Upper lobe of left lung (tissue), 6 donors: ENCODE results near the gene SMYD3. TPM values are rescaled to one million over a fixed set of nuclear protein-coding genes. Genes with fewer than 3 reads are reported as not detected.

Source experiments
- ATAC-seq, 2 donors: fragments of 200-7000 bp; cut with Tn5 transposase; one replicate each; pipeline ENCODE4 v1.9.1; 2022; ENCODE audit warnings: mild to moderate bottlenecking in 2 of 2, moderate library complexity in 2 of 2; ENCODE audit not compliant: low FRiP score in 2 of 2
- DNase-seq, 2 donors: peaks; one replicate each; pipeline ENCODE4 v3.0.0-alpha.2; 2019 to 2020
- H3K27ac ChIP-seq, 4 donors: fragments of 200-600 bp; sonication (generic); one replicate each; pipeline ENCODE4 v1.5.1; 2016 to 2019
- H3K27me3 ChIP-seq, 4 donors: fragments of 200-600 bp; sonication (generic); one replicate each; pipeline ENCODE4 v1.5.1; 2017 to 2019
- H3K36me3 ChIP-seq, 4 donors: fragments of 200-600 bp; sonication (generic); one replicate each; pipeline ENCODE4 v1.5.1; 2016 to 2019
- H3K4me1 ChIP-seq, 4 donors: fragments of 200-600 bp; sonication (generic); one replicate each; pipeline ENCODE4 v1.5.1; 2018 to 2019
- H3K4me3 ChIP-seq, 4 donors: fragments of 200-600 bp; sonication (generic); one replicate each; pipeline ENCODE4 v1.5.1; 2017 to 2019; ENCODE audit warnings: mild to moderate bottlenecking in 2 of 4, moderate library complexity in 1 of 4
- H3K9me3 ChIP-seq, 4 donors: fragments of 200-600 bp; sonication (generic); one replicate each; pipeline ENCODE4 v1.5.1; 2018 to 2019
- EP300 ChIP-seq, 4 donors: sonication (generic); formaldehyde crosslinking; IDR thresholded peaks; one replicate each; pipeline ENCODE4 v1.5.1; 2017; ENCODE audit warnings: antibody characterized with exemption in 4 of 4, control low read depth in 2 of 4
- POLR2A ChIP-seq, 4 donors: fragments of 450-650 bp; IDR thresholded peaks; one replicate each; pipeline ENCODE4 v1.5.1; 2016 to 2017; ENCODE audit warnings: antibody characterized with exemption in 4 of 4, mild to moderate bottlenecking in 2 of 4
- POLR2AphosphoS5 ChIP-seq, 2 donors: sonication (generic); formaldehyde crosslinking; IDR thresholded peaks; one replicate each; pipeline ENCODE4 v1.5.1; 2017; ENCODE audit warnings: antibody characterized with exemption in 2 of 2
- WGBS, 2 donors: methylation state at CpG; one replicate each; pipeline ENCODE4 v1.1.5; 2017 to 2018; 5-methylcytosine and 5-hydroxymethylcytosine counted together
- total RNA-seq, 6 donors: library from RNA; depleted of rRNA in 4 of 6; stranded (reverse); fragments of >200 nt in 4 of 6; gene quantifications; one replicate each; pipeline versions ENCODE4 v1.1.0 to v1.2.1, GENCODE V29; 2016 to 2021
- TF ChIP-seq, protein P1 (sequence below), 6 experiments: fragments of 450-650 bp in 4 of 6; fragments of 200-600 bp in 2 of 6; sonication (generic) in 2 of 6; IDR thresholded peaks; one replicate each; pipeline ENCODE4 v1.5.1; 2016 to 2019; ENCODE audit warnings: antibody characterized with exemption in 6 of 6
- donor health status: DM: no; HTN: no; CAD: no; lungs with moderate emphysema.
- donor health status: DM: no; HTN: yes; CAD: no; lungs with severe emphysema.

SMYD3 gene
- total RNA-seq, 6 donors from 2014 or later = 22.7 to 109 (median 34.0) TPM

DNA sequence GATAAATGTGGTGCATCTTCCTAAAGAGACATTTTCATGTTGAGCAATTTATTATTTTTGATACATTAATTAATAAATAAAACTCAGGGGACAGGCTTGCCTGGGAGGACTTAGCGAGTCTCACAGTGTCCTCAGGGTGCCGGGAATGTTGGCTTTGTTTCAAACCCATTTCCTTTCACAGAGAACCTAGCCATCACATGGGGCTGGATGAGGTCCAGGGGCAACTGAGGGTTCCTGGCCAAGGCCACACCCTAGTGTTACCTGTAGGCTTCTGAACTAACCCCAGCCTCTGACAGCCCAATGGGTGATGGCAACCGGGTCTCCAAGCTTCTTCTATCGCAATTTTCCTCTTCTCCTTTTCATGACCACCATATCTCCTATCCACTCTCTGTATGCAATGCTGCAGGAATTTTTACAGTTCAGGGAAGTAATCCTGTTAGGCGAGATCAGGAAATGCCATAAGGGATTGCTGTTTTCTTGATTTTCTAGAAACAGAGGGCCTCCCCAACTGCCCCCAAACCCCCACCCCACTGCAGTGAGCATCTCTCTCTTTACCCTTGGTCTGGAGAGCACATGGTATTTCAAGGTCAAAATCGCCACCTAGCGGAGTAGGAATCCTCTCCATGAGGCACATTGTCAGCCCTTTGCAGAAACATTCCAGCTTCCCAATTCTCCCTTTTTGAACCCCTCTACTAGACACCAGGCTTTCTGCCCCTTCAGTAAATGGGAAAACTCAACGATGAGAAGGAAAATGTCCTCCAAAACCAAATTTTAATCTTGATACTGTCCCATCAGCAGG lies 22.1 kb upstream of the SMYD3 start:
- no peaks in the 10 kb centered on the region for H3K27me3 ChIP-seq
- ATAC-seq (no peak), DNase-seq (peak in 1 of 2 donors; percentile 40)
- H3K4me1 ChIP-seq = peaks cover 0 to 13% (median 4%) of the 10 kb centered on the region in 4 donors
- H3K9me3 ChIP-seq = peaks cover 4 to 11% (median 7%) of the 10 kb centered on the region in 4 donors
- no peaks in the 10 kb centered on the region for H3K36me3 ChIP-seq
- H3K4me3 ChIP-seq = no peak overlapping the region
- H3K27ac ChIP-seq = no peak overlapping the region
- WGBS, 2 donors = 61 to 77% methylated on average over 8 of the region's 8 CpGs
- TF ChIP-seq POLR2A (IDR thresholded peaks at IDR 0.05) = no peak

DNA sequence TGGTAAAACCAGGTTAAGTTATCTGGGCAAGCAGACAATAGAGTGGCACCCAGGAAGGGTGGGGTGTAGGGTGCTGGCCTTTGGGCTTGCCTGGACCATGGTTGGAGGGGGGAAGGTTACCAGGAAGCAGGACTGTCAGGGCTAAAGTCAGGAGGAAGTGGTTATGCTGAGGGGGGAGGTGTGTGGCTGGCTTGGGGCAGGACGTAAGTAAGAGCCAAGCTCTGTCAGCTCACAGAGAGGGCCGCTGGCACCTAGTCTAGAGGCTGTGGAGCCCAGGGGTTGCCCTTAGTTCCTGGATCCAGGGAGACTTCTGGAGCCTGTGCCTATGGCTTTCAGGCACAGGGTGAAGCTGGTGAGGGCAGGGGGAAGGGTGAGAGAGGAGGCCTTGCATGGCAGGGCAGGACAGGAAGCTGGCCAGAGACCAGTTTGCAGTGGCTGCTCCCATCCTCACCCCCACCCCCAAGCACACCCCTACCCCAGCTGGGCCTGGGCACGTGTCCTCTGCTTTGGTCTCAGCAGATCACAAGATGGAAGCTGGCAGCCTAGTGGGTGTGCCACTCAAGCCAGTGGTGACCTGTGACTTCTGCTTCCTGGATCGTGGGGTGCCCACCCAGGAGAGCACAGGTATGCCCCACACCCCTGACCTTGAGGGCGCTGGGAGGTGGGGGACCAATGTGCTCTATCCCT lies 20.5 kb upstream of the SMYD3 start:
- ATAC-seq (peak in 1 of 2 donors; percentile 35), DNase-seq (no peak)
- H3K9me3 ChIP-seq = peaks cover 4 to 11% (median 7%) of the 10 kb centered on the region in 4 donors
- H3K27ac ChIP-seq = no peak overlapping the region
- no peaks in the 10 kb centered on the region for H3K36me3 ChIP-seq
- 40 to 44% methylated on average over 5 of the region's 5 CpGs for WGBS, 2 donors
- peaks cover 0 to 5% (median 0%) of the 10 kb centered on the region in 4 donors for H3K4me1 ChIP-seq
- no peak overlapping the region for H3K4me3 ChIP-seq
- TF ChIP-seq POLR2AphosphoS5 (IDR thresholded peaks at IDR 0.05) (no peak), POLR2A (IDR thresholded peaks at IDR 0.05) (no peak), EP300 (IDR thresholded peaks at IDR 0.05) (no peak)
- TF ChIP-seq, protein P1, sequence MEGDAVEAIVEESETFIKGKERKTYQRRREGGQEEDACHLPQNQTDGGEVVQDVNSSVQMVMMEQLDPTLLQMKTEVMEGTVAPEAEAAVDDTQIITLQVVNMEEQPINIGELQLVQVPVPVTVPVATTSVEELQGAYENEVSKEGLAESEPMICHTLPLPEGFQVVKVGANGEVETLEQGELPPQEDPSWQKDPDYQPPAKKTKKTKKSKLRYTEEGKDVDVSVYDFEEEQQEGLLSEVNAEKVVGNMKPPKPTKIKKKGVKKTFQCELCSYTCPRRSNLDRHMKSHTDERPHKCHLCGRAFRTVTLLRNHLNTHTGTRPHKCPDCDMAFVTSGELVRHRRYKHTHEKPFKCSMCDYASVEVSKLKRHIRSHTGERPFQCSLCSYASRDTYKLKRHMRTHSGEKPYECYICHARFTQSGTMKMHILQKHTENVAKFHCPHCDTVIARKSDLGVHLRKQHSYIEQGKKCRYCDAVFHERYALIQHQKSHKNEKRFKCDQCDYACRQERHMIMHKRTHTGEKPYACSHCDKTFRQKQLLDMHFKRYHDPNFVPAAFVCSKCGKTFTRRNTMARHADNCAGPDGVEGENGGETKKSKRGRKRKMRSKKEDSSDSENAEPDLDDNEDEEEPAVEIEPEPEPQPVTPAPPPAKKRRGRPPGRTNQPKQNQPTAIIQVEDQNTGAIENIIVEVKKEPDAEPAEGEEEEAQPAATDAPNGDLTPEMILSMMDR (IDR thresholded peaks at IDR 0.05) = no peak
- no peaks in the 10 kb centered on the region for H3K27me3 ChIP-seq

DNA sequence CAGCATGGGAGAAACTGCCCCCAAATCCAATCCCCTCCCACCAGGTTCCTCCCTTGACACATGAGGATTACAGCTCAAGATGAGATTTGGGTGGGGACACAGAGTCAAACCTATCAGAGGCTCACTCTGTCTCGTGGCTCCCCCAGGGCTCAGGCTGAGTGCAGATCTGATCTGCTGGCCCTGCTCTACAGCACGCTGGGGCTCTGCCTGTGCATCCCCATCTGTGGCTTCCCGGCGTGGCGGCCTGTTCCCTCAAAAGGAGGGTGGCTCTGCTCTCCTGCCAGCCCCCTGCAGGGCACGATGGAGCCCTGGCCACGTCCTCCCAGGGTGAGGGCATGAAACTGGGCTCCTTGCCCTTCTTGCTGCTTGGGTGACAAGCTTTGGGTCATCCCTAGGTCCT lies 19.8 kb upstream of the SMYD3 start:
- Histone ChIP-seq H3K36me3 (no peaks in the 10 kb centered on the region), H3K27me3 (no peaks in the 10 kb centered on the region), H3K27ac (no peak overlapping the region), H3K4me3 (no peak overlapping the region), H3K9me3 (peaks cover 4 to 11% (median 7%) of the 10 kb centered on the region in 4 donors), H3K4me1 (peaks cover 0 to 5% (median 0%) of the 10 kb centered on the region in 4 donors)
- 84 to 93% methylated on average over 7 of the region's 7 CpGs for WGBS, 2 donors
- DNase-seq = peak in 1 of 2 donors; percentile 46
- no peak for TF ChIP-seq EP300 (IDR thresholded peaks at IDR 0.05)
- TF ChIP-seq POLR2AphosphoS5 (IDR thresholded peaks at IDR 0.05) = no peak
- no peak for TF ChIP-seq POLR2A (IDR thresholded peaks at IDR 0.05)
- TF ChIP-seq, protein P1 (IDR thresholded peaks at IDR 0.05) = no peak
- ATAC-seq = no peak

DNA sequence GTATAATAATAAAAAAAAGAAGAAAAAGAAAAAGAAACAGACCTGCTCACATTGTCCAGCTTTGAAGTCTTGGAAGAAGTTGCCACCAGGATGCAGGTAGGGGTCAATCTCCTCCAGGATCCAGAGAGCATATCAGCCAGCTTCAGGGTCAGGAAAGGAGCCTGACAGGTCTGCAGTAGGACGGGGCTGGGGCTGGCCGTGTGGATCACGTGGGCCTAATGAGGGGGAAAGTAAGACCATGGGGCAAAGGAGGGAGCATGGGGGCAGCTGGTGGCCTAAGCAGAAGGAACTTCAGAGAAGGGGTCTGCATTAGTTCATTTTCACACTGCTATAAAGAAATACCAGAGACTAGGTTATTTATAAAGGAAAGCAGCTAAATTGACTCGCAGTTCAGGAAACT lies 19.3 kb upstream of the SMYD3 start:
- no peaks in the 10 kb centered on the region for H3K27me3 ChIP-seq
- WGBS, 2 donors = 84 to 91% methylated on average over 4 of the region's 4 CpGs
- no peaks in the 10 kb centered on the region for H3K36me3 ChIP-seq
- H3K4me1 ChIP-seq = peaks cover 0 to 5% (median 0%) of the 10 kb centered on the region in 4 donors
- H3K4me3 ChIP-seq = no peak overlapping the region
- H3K9me3 ChIP-seq = peaks cover 4 to 11% (median 7%) of the 10 kb centered on the region in 4 donors
- no peak overlapping the region for H3K27ac ChIP-seq
- peak in 1 of 2 donors; percentile 36 for DNase-seq
- TF ChIP-seq EP300 (IDR thresholded peaks at IDR 0.05) (no peak), POLR2A (IDR thresholded peaks at IDR 0.05) (no peak), POLR2AphosphoS5 (IDR thresholded peaks at IDR 0.05) (no peak)
- TF ChIP-seq, protein P1 (IDR thresholded peaks at IDR 0.05) = no peak
- ATAC-seq = no peak

DNA sequence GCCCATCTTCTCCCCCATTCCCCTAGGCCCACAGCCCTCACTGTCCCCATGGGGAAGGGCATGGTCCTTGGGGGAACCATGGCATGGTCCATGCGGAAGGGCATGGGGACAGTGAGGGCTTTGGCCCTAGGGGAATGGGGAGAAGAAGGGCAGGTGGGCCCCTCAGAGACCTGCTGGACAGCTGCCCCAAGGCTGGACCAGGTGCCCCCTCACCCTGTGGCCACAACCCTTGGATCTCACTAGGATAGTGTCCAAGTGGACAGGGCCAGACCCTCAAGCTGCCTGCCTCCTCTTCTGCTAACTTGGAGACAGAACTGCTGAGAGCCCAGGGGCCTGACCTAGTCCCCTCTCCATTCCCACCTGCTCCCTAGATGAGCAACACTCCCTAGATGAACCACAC lies 12.4 kb upstream of the SMYD3 start:
- H3K27ac ChIP-seq = no peak overlapping the region
- H3K4me3 ChIP-seq = no peak overlapping the region
- ATAC-seq (no peak), DNase-seq (no peak)
- H3K27me3 ChIP-seq = no peaks in the 10 kb centered on the region
- H3K4me1 ChIP-seq = no peaks in the 10 kb centered on the region
- H3K36me3 ChIP-seq = no peaks in the 10 kb centered on the region
- WGBS, 2 donors = 100% methylated on average over 1 of the region's 1 CpG; no CpG with 5 or more reads in 1 of the 2 donors
- H3K9me3 ChIP-seq = peaks cover 17 to 33% (median 29%) of the 10 kb centered on the region in 4 donors
- TF ChIP-seq POLR2A (IDR thresholded peaks at IDR 0.05) = no peak
- no peak for TF ChIP-seq POLR2AphosphoS5 (IDR thresholded peaks at IDR 0.05)
- no peak for TF ChIP-seq EP300 (IDR thresholded peaks at IDR 0.05)
- TF ChIP-seq, protein P1 (IDR thresholded peaks at IDR 0.05) = no peak
